NCI-H2196 (cell line): ENCODE results near the gene CELA2B.
"Not testable (repeated sequence)": the region's sequence is repeated elsewhere in the genome, so short reads cannot be mapped to it uniquely, and the experiment has no call there.

Source experiments
- DNase-seq: peaks from one replicate; lab custom pipeline; 2025; ENCODE audit not compliant: unreplicated experiment; lab: John Stamatoyannopoulos, UW

The CELA2B gene

DNA sequence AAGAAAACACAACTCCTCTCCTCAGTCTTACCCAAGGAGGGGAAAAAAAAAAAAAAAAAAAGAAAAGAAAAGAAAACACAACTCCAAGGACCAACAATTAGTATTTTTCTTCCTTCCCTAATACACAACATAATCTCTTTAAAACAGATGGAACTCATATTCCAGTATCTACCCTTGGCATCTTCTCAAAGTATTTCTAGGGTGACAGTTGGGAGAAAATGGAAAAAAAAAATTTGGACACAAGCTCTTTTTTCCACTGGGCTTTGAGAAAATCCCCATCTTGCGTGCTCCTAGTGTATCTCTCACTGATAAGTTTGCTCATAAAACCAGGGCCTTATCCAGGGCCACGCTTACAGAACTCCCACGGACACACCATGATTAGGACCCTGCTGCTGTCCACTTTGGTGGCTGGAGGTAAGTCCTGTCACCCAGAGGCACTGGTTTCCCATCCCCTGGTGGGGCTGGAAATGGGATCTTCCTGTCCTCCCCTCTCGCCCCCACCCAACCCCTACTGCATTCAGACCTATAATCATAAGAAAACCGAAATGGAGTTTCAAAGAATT lies at the start of gene CELA2B:
Gene CELA2B (plus strand): TSS at position 353 of the 563 bp plus-strand sequence. CDS start 22 bp downstream, at position 375.
- DNase-seq = no peak

DNA sequence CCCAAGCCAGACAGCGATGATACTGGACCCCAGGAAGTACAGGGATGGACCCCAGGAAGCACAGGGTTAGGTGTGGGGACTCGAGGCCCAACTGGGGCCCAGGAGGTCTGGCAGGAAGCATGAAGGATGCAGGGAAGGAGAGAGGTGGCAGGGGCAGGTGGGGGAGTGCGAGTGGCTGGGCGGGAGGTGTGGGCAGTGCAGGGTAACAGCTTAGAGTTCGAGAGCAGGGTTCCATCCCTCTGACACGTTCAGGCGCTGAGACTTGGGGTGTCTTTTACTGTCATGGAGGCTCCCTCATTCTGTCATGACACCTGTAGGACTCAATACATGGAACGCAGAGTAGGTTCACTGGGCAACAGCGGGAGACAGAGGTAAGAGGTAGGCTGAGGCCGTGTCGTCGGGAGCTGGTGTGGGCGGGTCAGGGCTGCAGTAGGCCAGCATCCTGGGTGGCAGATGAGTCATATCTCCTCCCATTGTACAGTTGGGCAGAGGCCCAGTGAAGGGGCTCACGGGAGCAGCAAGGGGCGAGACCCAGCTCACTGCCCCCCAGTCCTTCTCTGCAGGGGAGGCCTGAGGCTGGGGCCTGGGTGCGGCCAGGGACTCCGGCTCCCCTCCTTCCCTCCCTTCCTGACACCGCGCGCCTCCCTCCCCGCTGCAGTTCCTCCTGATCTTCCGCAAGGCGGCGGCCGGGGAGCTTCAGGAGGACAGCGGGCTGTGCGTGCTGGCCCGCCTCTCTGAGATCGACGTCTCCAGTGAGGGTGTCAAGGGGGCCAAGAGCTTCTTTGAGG lies 49.2 kb upstream of the CELA2B start:
- no peak for DNase-seq

DNA sequence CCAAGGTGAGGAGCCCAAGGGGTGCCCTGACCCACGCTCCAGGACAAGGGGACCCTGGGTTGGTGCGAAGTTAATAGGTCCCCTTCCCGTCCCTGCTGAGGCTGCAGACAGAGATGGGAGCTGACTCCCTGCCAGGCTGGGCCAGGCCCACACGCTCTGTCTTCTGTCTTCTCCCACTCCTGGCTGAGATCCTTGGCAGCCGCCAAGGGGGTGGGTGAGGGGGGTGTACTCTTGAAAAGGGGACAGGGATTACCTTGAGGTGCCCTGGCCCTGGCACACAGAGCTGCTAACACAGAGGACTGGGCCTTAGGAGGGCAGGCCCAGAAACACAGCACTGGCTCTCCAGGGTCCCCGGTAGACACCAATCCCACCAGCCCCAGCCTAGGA lies 48.6 kb upstream of the CELA2B start:
- DNase-seq = no peak

DNA sequence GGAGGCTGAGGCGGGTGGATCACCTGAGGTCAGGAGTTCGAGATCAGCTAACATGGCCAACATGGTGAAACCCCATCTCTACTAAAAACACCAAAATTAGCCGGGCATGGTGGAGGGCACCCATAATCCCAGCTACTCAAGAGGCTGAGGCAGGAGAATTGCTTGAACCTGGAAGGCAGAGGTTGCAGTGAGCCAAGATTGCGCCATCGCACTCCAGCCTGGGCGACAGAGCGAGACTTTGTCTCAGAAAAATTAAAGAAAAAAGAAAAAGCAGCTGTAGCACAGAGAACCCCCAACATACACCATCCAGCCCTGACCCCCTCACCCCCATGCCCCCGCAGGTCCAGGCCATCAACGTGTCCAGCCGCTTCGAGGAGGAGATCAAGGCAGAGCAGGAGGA lies 47.7 kb upstream of the CELA2B start:
- not testable (repeated sequence) for DNase-seq

DNA sequence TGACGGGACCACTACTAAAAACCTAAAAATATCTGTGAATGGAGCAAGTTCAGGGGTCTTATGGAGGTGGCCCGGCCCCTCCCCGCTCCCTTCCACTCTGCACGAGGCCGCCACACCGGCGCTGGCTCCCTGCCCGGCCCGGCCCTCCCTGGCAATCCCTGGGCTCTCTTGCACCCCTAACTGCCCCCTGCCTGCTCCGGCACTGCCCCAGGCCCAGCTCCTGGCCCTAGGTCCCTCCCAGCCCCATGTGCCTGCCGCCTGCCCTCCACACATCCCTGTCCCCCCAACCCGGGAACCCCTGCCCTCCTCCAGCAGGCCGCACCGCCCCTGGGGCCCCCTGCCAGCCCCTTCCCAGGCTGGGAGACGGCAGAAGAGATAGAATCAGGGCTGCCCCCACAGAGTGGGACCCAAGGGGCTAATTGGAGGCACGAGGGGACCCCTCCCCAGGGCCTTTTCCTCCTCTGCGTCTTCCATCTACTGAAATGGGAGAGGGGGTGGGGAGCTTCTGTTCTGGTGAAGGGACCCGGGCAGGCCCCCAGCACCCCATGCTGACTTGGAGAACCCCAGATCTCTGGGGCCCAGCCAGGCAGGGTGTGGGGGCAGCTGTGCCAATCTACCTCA lies 47.0 kb upstream of the CELA2B start:
- no peak for DNase-seq

DNA sequence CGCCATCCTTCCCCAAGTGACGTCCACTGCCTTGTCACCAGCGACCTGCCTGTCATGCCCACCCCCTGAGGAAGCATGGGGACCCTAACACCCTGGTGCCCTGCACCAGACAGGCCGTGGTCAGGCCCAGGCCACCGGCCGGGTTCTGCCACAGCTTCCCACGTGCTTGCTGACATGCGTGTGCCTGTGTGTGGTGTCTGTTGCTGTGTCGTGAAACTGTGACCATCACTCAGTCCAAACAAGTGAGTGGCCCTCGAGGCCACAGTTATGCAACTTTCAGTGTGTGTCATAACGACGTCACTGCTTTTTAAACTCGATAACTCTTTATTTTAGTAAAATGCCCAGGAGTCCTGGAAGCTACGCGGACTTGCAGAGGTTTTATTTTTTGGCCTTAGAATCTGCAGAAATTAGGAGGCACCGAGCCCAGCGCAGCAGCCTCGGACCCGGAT lies 46.2 kb upstream of the CELA2B start:
- no peak for DNase-seq

DNA sequence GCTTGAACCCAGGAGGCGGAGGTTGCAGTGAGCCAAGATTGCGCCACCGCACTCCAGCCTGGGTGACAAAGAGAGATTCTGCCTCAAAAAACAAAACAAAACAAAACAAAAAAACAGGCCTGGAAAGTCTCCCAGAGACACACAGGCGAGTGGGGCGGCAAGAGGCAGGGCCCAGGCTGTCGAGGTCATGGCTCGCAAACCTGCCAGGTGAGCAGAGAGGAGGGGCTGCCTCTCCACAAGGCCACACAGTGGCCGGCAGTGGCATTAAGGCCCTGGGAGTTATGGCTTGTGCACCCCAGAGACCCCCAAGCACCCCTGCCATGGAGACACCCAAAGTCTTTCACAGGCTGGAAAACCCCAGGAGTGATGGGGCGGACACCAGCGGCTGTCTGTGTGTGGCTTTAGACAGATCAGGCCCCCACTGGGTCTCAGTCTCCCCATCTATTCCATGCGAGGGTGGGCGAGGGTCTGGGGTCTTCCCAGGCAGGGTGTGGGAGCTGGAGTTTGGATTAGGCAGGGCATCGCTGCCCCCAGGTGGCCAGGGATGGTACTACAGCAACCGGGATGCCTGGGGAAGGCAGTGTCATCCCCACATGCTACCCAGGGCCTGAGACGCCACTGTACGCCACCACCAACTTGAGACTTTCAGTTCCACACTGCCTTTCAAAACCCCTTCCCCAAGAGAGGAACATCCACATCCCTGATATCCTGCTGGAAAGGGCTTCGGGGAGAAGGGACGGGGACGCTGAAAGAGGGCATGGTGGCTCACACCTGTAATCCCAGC lies 44.9 kb upstream of the CELA2B start:
- DNase-seq = peak; percentile 54

DNA sequence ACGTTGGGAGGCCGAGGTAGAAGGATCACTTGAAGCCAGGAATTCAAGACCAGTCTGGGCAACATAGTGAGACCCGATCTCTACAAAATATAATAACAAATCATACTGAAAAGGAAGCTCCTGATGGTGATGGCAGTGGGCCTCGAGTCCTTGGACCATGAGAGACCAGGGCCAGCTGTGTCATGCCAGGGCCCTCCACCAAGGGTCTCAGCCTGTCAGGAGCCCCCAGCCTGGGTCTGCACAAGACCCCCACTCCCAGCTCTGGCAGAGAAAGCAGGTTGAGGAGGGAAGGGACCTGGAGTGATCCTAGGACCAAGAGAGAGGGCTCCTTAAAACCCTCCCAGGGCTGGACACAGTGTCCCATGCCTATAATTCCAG lies 44.3 kb upstream of the CELA2B start:
- no peak for DNase-seq

DNA sequence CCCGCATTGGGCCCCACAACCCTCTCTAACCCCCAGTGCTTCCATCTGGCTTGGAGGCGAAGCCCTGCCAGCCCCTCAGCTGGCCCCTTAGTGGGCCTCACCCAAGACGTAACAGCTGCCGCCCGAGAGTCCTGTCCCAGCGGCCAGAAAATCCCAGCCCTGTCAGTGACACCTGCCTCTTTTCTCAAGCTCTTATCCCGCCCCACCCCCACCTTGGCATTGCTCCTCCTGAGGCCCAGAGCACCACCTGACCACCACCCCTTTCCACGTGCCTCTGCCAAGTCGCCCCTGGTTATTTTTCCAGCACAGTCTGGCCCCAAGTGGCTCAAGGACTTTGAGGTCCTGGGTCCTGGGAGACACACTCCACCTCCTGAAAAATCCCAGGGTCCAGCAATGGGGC lies 43.6 kb upstream of the CELA2B start:
- DNase-seq = no peak

DNA sequence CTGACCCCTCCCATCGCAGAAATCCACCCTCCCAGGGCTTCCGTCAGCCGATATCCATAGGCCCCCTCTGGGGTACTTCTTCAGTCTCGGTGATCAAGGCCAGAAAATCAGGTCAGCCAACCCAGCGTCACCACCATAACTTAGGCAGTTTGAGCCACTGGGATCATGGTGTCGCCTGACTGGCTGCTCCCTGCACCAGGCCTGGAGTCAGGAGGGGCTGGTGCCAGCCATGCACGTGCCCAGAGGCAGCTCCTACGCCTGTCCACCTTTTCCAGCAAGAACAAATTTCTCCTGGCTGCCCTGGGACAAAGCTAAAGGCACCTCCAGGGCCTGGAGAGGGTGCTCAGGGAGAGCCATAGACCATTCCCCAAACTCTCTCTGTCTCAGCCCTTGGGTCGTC lies 42.4 kb upstream of the CELA2B start:
- no peak for DNase-seq

DNA sequence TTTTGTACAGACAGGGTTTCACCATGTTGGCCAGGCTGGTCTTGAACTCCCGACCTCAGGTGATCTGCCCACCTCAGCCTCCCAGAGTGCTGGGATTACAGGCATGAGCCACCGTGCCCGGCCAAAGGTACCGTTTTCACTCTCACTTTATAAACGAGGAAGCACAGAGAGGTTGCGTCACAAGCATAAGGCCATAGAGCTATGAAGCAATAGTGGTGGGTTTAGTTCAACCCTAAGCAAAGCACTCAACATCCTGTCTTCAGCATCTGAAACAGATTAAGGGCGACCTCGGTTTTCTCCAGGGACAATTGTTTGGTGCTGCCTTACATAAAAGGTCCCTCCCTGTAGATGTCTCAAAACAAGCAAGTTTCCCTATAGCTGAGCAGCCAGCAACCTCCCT lies 41.2 kb upstream of the CELA2B start:
- DNase-seq = not testable (repeated sequence)

DNA sequence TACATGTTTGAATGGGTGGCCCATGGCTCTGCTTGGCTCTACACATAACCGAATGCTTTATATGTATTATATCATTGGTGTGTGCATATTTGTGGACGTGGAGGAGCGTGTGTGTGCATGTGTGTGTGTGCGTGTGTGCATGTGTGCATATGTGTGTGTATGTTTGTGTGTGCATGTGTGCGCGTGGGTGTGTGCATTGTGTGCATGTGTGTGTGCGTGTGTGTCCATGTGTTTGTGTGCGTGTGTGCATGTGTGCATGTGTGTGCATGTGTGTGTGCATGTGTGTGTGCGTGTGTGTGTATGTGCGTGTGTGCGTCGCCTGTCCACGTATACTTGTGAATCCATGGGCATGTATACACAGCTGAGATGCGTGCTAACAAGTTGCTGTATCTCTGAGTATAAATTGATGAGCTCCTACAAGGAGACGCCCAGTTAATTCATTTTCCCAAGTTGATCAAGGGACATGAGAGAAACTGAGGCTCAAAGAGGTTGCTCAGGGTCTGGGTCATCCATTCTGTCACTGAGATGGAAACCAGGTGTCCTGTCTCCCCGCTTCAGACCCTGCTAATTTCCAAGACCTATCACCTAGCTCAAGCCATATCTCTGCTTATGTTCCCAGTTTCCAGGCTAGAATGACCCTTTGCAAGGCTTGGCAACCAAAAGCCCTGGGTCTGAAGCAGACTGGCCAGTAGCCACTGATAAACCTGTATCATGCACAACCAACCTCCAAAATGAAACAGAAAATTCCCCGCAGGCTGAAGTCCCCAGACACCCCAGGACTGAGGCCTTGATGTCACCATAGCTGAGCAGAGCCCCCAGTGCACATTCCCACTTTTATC lies 40.4 kb upstream of the CELA2B start:
- no peak for DNase-seq

DNA sequence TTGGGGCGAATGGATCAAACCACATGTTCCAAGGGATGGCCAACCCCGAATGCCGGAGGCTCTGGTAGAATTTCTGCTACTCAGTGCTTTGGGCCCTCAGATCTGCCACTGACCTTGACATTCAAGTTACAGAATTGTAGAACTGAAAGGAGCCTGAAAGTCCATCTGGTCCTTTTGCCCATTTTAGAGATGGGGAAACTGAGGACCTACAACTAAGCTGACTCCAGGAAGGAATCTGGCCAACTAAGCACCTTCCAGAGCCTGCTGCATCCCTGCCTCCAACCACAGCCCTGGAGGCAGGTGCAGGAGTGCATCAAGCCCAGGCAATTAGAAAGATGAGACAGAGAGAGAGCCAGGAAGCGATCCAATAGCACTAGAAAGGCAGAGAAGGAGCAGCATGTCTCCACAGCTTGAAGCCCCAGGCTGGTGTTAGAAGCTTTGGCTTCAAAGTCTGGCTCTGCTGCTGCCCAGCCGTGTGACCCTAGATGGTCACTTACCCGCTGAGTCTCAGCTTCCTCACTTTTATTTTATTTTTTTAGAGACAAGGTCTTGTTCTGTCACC lies 38.9 kb upstream of the CELA2B start:
- DNase-seq = peak; percentile 33

DNA sequence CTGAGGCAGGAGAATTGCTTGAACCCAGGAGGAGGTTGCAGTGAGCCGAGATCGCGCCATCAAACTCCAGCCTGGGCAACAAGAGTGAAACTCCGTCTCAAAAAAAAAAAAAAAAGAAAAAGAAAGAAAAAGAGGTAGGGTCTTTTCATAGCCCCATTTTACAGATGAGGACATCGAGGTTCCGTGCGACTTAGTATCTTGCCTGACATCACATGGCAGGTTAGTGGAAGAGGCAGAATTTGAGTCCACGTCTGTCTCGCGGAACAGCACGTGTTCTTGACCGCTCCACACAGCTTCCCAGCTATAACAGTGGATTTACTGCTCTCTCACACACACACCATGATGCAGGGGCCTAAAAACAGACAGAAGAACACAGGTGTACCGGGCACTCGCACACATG lies 36.6 kb upstream of the CELA2B start:
- no peak for DNase-seq

DNA sequence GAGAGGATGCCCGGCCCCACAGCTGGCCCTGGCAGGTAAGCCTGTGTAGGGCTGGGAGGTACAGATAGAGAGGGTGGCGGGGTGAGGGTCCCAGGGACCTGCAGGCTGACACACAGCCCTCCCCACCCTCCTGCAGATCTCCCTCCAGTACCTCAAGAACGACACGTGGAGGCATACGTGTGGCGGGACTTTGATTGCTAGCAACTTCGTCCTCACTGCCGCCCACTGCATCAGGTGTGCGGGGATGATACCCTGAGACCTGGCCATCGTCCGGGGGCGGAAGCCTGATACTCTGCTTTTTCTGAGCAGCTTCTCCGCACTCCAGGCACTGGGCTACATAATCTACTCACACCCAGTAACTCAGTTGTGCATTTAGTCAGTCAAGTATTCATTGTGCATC lies 35.5 kb upstream of the CELA2B start:
- no peak for DNase-seq

DNA sequence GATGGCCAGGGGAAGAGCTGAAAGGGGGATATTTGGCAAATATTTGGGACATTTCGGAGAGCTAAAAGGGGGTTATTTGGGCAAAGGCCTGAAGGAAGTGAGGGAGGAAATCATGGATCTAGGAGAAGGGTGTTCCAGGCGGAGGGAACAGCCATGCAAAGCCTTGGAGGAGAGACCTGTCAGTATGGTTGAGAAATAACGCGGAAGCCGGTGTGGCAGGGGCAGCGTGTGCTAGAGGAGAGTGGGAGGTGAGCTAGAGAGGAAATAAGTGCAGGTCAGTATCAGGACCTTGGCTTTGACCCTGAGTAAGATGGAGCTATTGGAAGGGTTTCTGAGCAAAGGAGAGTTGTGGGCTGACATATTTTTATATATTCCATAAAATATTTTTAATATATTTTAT lies 34.7 kb upstream of the CELA2B start:
- no peak for DNase-seq

DNA sequence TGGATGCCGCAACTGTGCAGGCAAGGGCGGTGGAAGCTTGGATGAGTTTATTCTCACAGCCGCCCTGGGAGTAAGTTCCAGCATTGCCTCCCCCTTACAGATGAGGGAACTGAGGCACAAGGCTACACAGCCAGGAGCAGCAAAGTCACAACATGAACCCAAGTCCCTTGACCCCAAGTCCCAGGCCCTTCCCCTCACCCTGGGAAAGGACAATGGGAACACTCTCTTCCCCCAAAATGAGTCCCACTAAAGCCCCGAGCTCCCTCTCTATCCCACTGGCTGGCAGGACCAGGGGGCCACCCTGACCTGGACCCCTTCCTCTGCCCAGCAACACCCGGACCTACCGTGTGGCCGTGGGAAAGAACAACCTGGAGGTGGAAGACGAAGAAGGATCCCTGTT lies 33.8 kb upstream of the CELA2B start:
- DNase-seq = no peak

DNA sequence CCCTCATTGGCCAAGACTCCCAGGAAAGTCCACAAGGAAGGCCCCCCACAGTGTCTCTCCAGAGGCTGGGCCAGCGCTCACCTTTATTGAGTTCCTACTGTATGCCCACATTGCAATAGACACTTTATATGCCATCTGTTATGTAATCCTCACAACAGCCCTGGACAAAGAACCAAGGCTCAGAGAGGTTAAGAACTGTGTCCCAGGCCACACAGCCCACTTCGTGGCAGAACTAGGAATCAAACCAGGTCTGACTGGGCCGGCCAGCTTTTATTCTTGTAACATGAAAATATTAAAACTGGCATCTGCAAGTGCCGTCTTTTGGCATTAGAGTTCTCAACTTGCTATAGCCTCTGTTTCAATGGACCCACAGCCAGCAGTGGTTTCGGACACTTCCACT lies 33.1 kb upstream of the CELA2B start:
- no peak for DNase-seq

DNA sequence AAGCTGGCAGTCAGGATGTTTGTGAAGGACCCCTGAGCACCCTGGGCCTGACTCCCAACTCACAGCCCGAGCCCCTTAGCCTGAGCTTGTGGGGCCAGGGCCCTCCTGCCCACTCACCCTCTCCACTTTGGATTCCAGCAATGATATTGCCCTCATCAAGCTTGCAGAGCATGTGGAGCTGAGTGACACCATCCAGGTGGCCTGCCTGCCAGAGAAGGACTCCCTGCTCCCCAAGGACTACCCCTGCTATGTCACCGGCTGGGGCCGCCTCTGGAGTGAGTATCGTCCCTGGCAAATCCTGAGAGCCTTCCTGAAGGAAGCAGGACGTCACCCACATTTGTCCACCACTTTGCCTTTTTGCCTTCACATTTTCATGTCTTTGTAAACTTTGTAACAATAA lies 32.6 kb upstream of the CELA2B start:
- no peak for DNase-seq
